GM12865 (cell line): ENCODE results near the gene KCNAB1.
A peak's percentile ranks its signal among the peaks of the same experiment; 100 is the strongest.
"Not testable (repeated sequence)": the region's sequence is repeated elsewhere in the genome, so short reads cannot be mapped to it uniquely, and the experiment has no call there.

Experiments used
- DNase-seq: peaks from one replicate; pipeline ENCODE4 v3.0.0; 2010; ENCODE audit warnings: low read depth
- H3K4me3 ChIP-seq: 2 replicates; pipeline ENCODE4 v1.5.1; 2011; ENCODE audit warnings: mild to moderate bottlenecking, low read depth, low read length, control low read depth
- CTCF ChIP-seq: IDR thresholded peaks from 2 replicates; pipeline ENCODE4 v1.5.1; 2011; ENCODE audit warnings: low read length, control low read depth, low read depth, inconsistent platforms; ENCODE audit not compliant: insufficient read depth; ENCODE audit errors: missing control alignments

The KCNAB1 gene

GRCh38 chr3:156553705-156554356 is 433.5 kb downstream of the KCNAB1 start:
- DNase-seq: peak; percentile 59

GRCh38 chr3:156554515-156554841 is 434.1 kb downstream of the KCNAB1 start:
- H3K4me3 ChIP-seq: peak overlapping the region; percentile 98
- no peak for TF ChIP-seq CTCF
- DNase-seq: no peak

More at GRCh38 chr3:156553705-156554356, 433.5 kb downstream of the KCNAB1 start:
- TF ChIP-seq CTCF: no peak
- H3K4me3 ChIP-seq: peak overlapping the region; percentile 98

- peak; percentile 100 for DNase-seq
- H3K4me3 ChIP-seq: peak within 1 kb of the TSS; percentile 98
- no peak for TF ChIP-seq CTCF
Observed at GRCh38 chr3:156554842-156555687, 434.7 kb downstream of the KCNAB1 start, which contains the start of gene SSR3. Gene SSR3 (minus strand): TSS chr3:156555117. CDS start chr3:156555089, 28 bp downstream.

- no peak for DNase-seq
- H3K4me3 ChIP-seq: no peak overlapping the region
- TF ChIP-seq CTCF: no peak
Observed at GRCh38 chr3:156558389-156558788, 438.0 kb downstream of the KCNAB1 start.

GRCh38 chr3:156559321-156559720 is 438.9 kb downstream of the KCNAB1 start:
- TF ChIP-seq CTCF: no peak
- no peak overlapping the region for H3K4me3 ChIP-seq
- no peak for DNase-seq

- DNase-seq: peak; percentile 35
- H3K4me3 ChIP-seq: no peak overlapping the region
- TF ChIP-seq CTCF: no peak
Observed at GRCh38 chr3:156561533-156561932, 441.2 kb downstream of the KCNAB1 start.

GRCh38 chr3:156562486-156562885 is 442.1 kb downstream of the KCNAB1 start:
- DNase-seq, H3K4me3 ChIP-seq: not testable (repeated sequence)
